Ovary (tissue), 3 donors: ENCODE results near the gene LITAF.

Source experiments
- POLR2A ChIP-seq: fragments of 450-650 bp; IDR thresholded peaks from one replicate; pipeline ENCODE4 v1.6.1; 2017; ENCODE audit warnings: antibody characterized with exemption, mild to moderate bottlenecking, moderate library complexity
- TF ChIP-seq, protein P1 (sequence below), 3 donors: fragments of 450-650 bp in 2 of 3; fragments of 200-600 bp in 1 of 3; IDR thresholded peaks; one replicate each; pipeline versions ENCODE4 v1.5.1 to v1.8.0; 2016 to 2022; ENCODE audit warnings: antibody characterized with exemption in 3 of 3, mild to moderate bottlenecking in 1 of 3
- donor health status: DM: no; HTN: no; CAD: no.

DNA sequence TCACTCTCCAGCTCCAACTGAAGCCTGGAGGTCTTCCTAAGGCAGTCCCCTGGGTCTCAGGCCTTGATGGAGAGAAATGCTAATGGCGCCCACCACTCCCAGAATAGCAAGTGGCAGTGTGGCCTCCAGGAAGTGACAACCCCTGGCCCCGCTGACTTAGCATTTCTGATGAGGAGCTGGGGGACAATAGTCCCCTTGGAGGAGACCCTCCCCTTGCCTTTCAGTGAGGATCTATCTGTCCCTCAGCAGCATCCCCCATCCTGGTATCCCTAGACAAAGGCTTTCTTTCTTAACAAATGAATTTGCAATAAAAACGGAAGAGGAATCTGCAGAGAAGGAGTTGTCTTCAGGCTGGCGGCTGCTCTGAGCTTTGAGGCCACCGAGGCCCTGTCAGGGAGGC lies 68.8 kb downstream of the LITAF start:
- TF ChIP-seq POLR2A = no peak
- TF ChIP-seq, protein P1, sequence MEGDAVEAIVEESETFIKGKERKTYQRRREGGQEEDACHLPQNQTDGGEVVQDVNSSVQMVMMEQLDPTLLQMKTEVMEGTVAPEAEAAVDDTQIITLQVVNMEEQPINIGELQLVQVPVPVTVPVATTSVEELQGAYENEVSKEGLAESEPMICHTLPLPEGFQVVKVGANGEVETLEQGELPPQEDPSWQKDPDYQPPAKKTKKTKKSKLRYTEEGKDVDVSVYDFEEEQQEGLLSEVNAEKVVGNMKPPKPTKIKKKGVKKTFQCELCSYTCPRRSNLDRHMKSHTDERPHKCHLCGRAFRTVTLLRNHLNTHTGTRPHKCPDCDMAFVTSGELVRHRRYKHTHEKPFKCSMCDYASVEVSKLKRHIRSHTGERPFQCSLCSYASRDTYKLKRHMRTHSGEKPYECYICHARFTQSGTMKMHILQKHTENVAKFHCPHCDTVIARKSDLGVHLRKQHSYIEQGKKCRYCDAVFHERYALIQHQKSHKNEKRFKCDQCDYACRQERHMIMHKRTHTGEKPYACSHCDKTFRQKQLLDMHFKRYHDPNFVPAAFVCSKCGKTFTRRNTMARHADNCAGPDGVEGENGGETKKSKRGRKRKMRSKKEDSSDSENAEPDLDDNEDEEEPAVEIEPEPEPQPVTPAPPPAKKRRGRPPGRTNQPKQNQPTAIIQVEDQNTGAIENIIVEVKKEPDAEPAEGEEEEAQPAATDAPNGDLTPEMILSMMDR (IDR thresholded peaks at IDR 0.05) = no peak
